Hindlimb muscle (tissue), 1 donor: ENCODE measurements around the gene ZNF683. TPM values are rescaled to one million over a fixed set of nuclear protein-coding genes. Genes with fewer than 3 reads are reported as not detected.

Experiments used
- DNase-seq: peaks from one replicate; pipeline ENCODE4 v3.0.0-alpha.2; 2013
- polyA plus RNA-seq: library from polyadenylated mRNA; unstranded; fragments of 120-200 nt; gene quantifications from one replicate; pipeline ENCODE4 v1.2.1, GENCODE V29; 2013; ENCODE audit not compliant: insufficient read length

The ZNF683 gene
- polyA plus RNA-seq, 1 donor = not detected

GRCh38 chr1:26357121-26357602, 15.4 kb downstream of the ZNF683 start:
- no peak for DNase-seq

GRCh38 chr1:26356106-26356505, 16.4 kb downstream of the ZNF683 start:
- DNase-seq = no peak

- DNase-seq = no peak
Measured at GRCh38 chr1:26354972-26355371, 17.6 kb downstream of the ZNF683 start.

GRCh38 chr1:26353976-26354820, 18.4 kb downstream of the ZNF683 start, which contains the start of gene CRYBG2:
Gene CRYBG2 (minus strand): TSS chr1:26354130. CDS start chr1:26346657, 7,473 bp downstream.
- no peak for DNase-seq

- DNase-seq = no peak
Measured at GRCh38 chr1:26353210-26353859, 19.2 kb downstream of the ZNF683 start.

- DNase-seq = no peak
Measured at GRCh38 chr1:26352338-26352679, 20.2 kb downstream of the ZNF683 start.

GRCh38 chr1:26351590-26352337, 20.8 kb downstream of the ZNF683 start:
- no peak for DNase-seq

GRCh38 chr1:26350701-26351589, 21.6 kb downstream of the ZNF683 start:
- DNase-seq = no peak

- DNase-seq = no peak
Measured at GRCh38 chr1:26350343-26350700, 22.2 kb downstream of the ZNF683 start.

- DNase-seq = no peak
Measured at GRCh38 chr1:26349877-26350244, 22.7 kb downstream of the ZNF683 start.

- DNase-seq = no peak
Measured at GRCh38 chr1:26349188-26349876, 23.2 kb downstream of the ZNF683 start.

GRCh38 chr1:26346274-26347033, 26.1 kb downstream of the ZNF683 start:
- DNase-seq = no peak

GRCh38 chr1:26345718-26346117, 26.8 kb downstream of the ZNF683 start:
- no peak for DNase-seq

- no peak for DNase-seq
Measured at GRCh38 chr1:26344147-26344920, 28.2 kb downstream of the ZNF683 start.

- no peak for DNase-seq
Measured at GRCh38 chr1:26340047-26340481, 32.5 kb downstream of the ZNF683 start.

GRCh38 chr1:26338670-26339069, 33.9 kb downstream of the ZNF683 start:
- DNase-seq = no peak

- DNase-seq = no peak
Measured at GRCh38 chr1:26337625-26338024, 34.9 kb downstream of the ZNF683 start.

- no peak for DNase-seq
Measured at GRCh38 chr1:26337206-26337535, 35.4 kb downstream of the ZNF683 start.

- DNase-seq = no peak
Measured at GRCh38 chr1:26336477-26337205, 35.9 kb downstream of the ZNF683 start.
